GM23248 (cell line): ENCODE measurements around the gene DNHD1.

ENCODE experiments used
- EZH2 ChIP-seq: fragments of 200-600 bp; sonication (generic); IDR thresholded peaks from 2 replicates; pipeline ENCODE4 v1.6.1; 2018; ENCODE audit warnings: antibody characterized with exemption, mild to moderate bottlenecking; ENCODE audit not compliant: insufficient read depth, poor library complexity, severe bottlenecking
- EZH2phosphoT487 ChIP-seq: fragments of 200-600 bp; sonication (generic); IDR thresholded peaks from 2 replicates; pipeline ENCODE4 v1.6.1; 2018; ENCODE audit warnings: antibody characterized with exemption, moderate library complexity, mild to moderate bottlenecking, low read depth; ENCODE audit not compliant: insufficient read depth

- no peak for TF ChIP-seq EZH2phosphoT487
- no peak for TF ChIP-seq EZH2
Measured at GRCh38 chr11:6567371-6567745, 70.3 kb downstream of the DNHD1 start.
